Measurements from ENCODE around the gene DCTN3.

Gene DCTN3

GRCh38 chr9:34610434-34611206 is 9.7 kb downstream of the DCTN3 start:
- no peaks in the 10 kb centered on the region for H3K27me3 ChIP-seq (ENCODE audit: control insufficient read depth, insufficient read depth, low read length)
- H3K9ac ChIP-seq (ENCODE audit: low read length), result no peak overlapping the region
- no peaks in the 10 kb centered on the region for H3K36me3 ChIP-seq (ENCODE audit: control insufficient read depth, insufficient read depth, low read length)
- no peak overlapping the region for H3K4me3 ChIP-seq (ENCODE audit: low read length)
- H3K4me1 ChIP-seq (ENCODE audit: control insufficient read depth, insufficient read depth, low read length), result peaks cover 17% of the 10 kb centered on the region
- H3K9me3 ChIP-seq (ENCODE audit: control insufficient read depth, low read length), result no peaks in the 10 kb centered on the region

GRCh38 chr9:34607331-34607730 is 13.0 kb downstream of the DCTN3 start:
- no peak overlapping the region for H3K9ac ChIP-seq (ENCODE audit: low read length)
- no peaks in the 10 kb centered on the region for H3K36me3 ChIP-seq (ENCODE audit: control insufficient read depth, insufficient read depth, low read length)
- no peaks in the 10 kb centered on the region for H3K9me3 ChIP-seq (ENCODE audit: control insufficient read depth, low read length)
- H3K4me1 ChIP-seq (ENCODE audit: control insufficient read depth, insufficient read depth, low read length), result peaks cover 9% of the 10 kb centered on the region
- H3K27me3 ChIP-seq (ENCODE audit: control insufficient read depth, insufficient read depth, low read length), result no peaks in the 10 kb centered on the region
- H3K4me3 ChIP-seq (ENCODE audit: low read length), result no peak overlapping the region

GRCh38 chr9:34606905-34607304 is 13.4 kb downstream of the DCTN3 start:
- Histone ChIP-seq H3K4me3 (ENCODE audit: low read length) (no peak overlapping the region), H3K9me3 (ENCODE audit: control insufficient read depth, low read length) (no peaks in the 10 kb centered on the region), H3K27me3 (ENCODE audit: control insufficient read depth, insufficient read depth, low read length) (no peaks in the 10 kb centered on the region), H3K36me3 (ENCODE audit: control insufficient read depth, insufficient read depth, low read length) (no peaks in the 10 kb centered on the region), H3K4me1 (ENCODE audit: control insufficient read depth, insufficient read depth, low read length) (peaks cover 8% of the 10 kb centered on the region), H3K9ac (ENCODE audit: low read length) (no peak overlapping the region)

GRCh38 chr9:34606190-34606589 is 14.1 kb downstream of the DCTN3 start:
- no peaks in the 10 kb centered on the region for H3K36me3 ChIP-seq (ENCODE audit: control insufficient read depth, insufficient read depth, low read length)
- H3K9me3 ChIP-seq (ENCODE audit: control insufficient read depth, low read length), result no peaks in the 10 kb centered on the region
- H3K4me1 ChIP-seq (ENCODE audit: control insufficient read depth, insufficient read depth, low read length), result peaks cover 6% of the 10 kb centered on the region
- H3K9ac ChIP-seq (ENCODE audit: low read length), result no peak overlapping the region
- H3K27me3 ChIP-seq (ENCODE audit: control insufficient read depth, insufficient read depth, low read length), result no peaks in the 10 kb centered on the region
- H3K4me3 ChIP-seq (ENCODE audit: low read length), result no peak overlapping the region

GRCh38 chr9:34603610-34604231 is 16.6 kb downstream of the DCTN3 start:
- no peaks in the 10 kb centered on the region for H3K36me3 ChIP-seq (ENCODE audit: control insufficient read depth, insufficient read depth, low read length)
- no peaks in the 10 kb centered on the region for H3K27me3 ChIP-seq (ENCODE audit: control insufficient read depth, insufficient read depth, low read length)
- H3K9ac ChIP-seq (ENCODE audit: low read length), result no peak overlapping the region

GRCh38 chr9:34601937-34602573 is 18.2 kb downstream of the DCTN3 start:
- Histone ChIP-seq H3K27me3 (ENCODE audit: control insufficient read depth, insufficient read depth, low read length) (no peaks in the 10 kb centered on the region), H3K36me3 (ENCODE audit: control insufficient read depth, insufficient read depth, low read length) (no peaks in the 10 kb centered on the region), H3K9me3 (ENCODE audit: control insufficient read depth, low read length) (no peaks in the 10 kb centered on the region), H3K4me3 (ENCODE audit: low read length) (no peak overlapping the region), H3K4me1 (ENCODE audit: control insufficient read depth, insufficient read depth, low read length) (no peaks in the 10 kb centered on the region), H3K9ac (ENCODE audit: low read length) (no peak overlapping the region)

More at GRCh38 chr9:34603610-34604231, 16.6 kb downstream of the DCTN3 start:
- no peak overlapping the region for H3K4me3 ChIP-seq (ENCODE audit: low read length)
- H3K4me1 ChIP-seq (ENCODE audit: control insufficient read depth, insufficient read depth, low read length), result no peaks in the 10 kb centered on the region
- no peaks in the 10 kb centered on the region for H3K9me3 ChIP-seq (ENCODE audit: control insufficient read depth, low read length)

- no peak overlapping the region for H3K4me3 ChIP-seq (ENCODE audit: low read length)
- no peaks in the 10 kb centered on the region for H3K4me1 ChIP-seq (ENCODE audit: control insufficient read depth, insufficient read depth, low read length)
- no peaks in the 10 kb centered on the region for H3K9me3 ChIP-seq (ENCODE audit: control insufficient read depth, low read length)
- H3K9ac ChIP-seq (ENCODE audit: low read length), result no peak overlapping the region
- no peaks in the 10 kb centered on the region for H3K36me3 ChIP-seq (ENCODE audit: control insufficient read depth, insufficient read depth, low read length)
- H3K27me3 ChIP-seq (ENCODE audit: control insufficient read depth, insufficient read depth, low read length), result peaks cover 2% of the 10 kb centered on the region
Observed at GRCh38 chr9:34600908-34601307, 19.4 kb downstream of the DCTN3 start.

GRCh38 chr9:34599546-34599945 is 20.7 kb downstream of the DCTN3 start:
- no peaks in the 10 kb centered on the region for H3K9me3 ChIP-seq (ENCODE audit: control insufficient read depth, low read length)
- H3K36me3 ChIP-seq (ENCODE audit: control insufficient read depth, insufficient read depth, low read length), result no peaks in the 10 kb centered on the region
- H3K4me3 ChIP-seq (ENCODE audit: low read length), result no peak overlapping the region
- no peak overlapping the region for H3K9ac ChIP-seq (ENCODE audit: low read length)
- peaks cover 2% of the 10 kb centered on the region for H3K27me3 ChIP-seq (ENCODE audit: control insufficient read depth, insufficient read depth, low read length)
- H3K4me1 ChIP-seq (ENCODE audit: control insufficient read depth, insufficient read depth, low read length), result no peaks in the 10 kb centered on the region

- H3K36me3 ChIP-seq (ENCODE audit: control insufficient read depth, insufficient read depth, low read length), result no peaks in the 10 kb centered on the region
- H3K4me1 ChIP-seq (ENCODE audit: control insufficient read depth, insufficient read depth, low read length), result peaks cover 28% of the 10 kb centered on the region
- H3K27me3 ChIP-seq (ENCODE audit: control insufficient read depth, insufficient read depth, low read length), result peaks cover 49% of the 10 kb centered on the region
- H3K9ac ChIP-seq (ENCODE audit: low read length), result no peak overlapping the region
- no peaks in the 10 kb centered on the region for H3K9me3 ChIP-seq (ENCODE audit: control insufficient read depth, low read length)
- H3K4me3 ChIP-seq (ENCODE audit: low read length), result no peak overlapping the region
Observed at GRCh38 chr9:34594177-34594576, 26.1 kb downstream of the DCTN3 start.

- Histone ChIP-seq H3K9ac (ENCODE audit: low read length) (no peak overlapping the region), H3K4me3 (ENCODE audit: low read length) (no peak overlapping the region), H3K27me3 (ENCODE audit: control insufficient read depth, insufficient read depth, low read length) (peaks cover 60% of the 10 kb centered on the region), H3K36me3 (ENCODE audit: control insufficient read depth, insufficient read depth, low read length) (no peaks in the 10 kb centered on the region), H3K4me1 (ENCODE audit: control insufficient read depth, insufficient read depth, low read length) (peaks cover 28% of the 10 kb centered on the region), H3K9me3 (ENCODE audit: control insufficient read depth, low read length) (no peaks in the 10 kb centered on the region)
Observed at GRCh38 chr9:34592895-34593601, 27.2 kb downstream of the DCTN3 start.

GRCh38 chr9:34591917-34592866 is 28.1 kb downstream of the DCTN3 start:
- H3K27me3 ChIP-seq (ENCODE audit: control insufficient read depth, insufficient read depth, low read length), result peaks cover 68% of the 10 kb centered on the region
- H3K4me1 ChIP-seq (ENCODE audit: control insufficient read depth, insufficient read depth, low read length), result peaks cover 28% of the 10 kb centered on the region
- H3K36me3 ChIP-seq (ENCODE audit: control insufficient read depth, insufficient read depth, low read length), result no peaks in the 10 kb centered on the region
- H3K9ac ChIP-seq (ENCODE audit: low read length), result no peak overlapping the region
- H3K4me3 ChIP-seq (ENCODE audit: low read length), result no peak overlapping the region
- no peaks in the 10 kb centered on the region for H3K9me3 ChIP-seq (ENCODE audit: control insufficient read depth, low read length)

Measured in mucosa of stomach (tissue), 1 donor.